HepG2 (cell line): Measurements from ENCODE around the gene SNAPIN. TPM values are rescaled to one million over a fixed set of nuclear protein-coding genes. Genes with fewer than 3 reads are reported as not detected.
A peak's percentile ranks its signal among the peaks of the same experiment; 100 is the strongest.

Experiments used
- ASH2L ChIP-seq: fragments of 300-600, 200-600 bp; sonication (generic); IDR thresholded peaks from 2 replicates; pipeline ENCODE4 v1.7.0; 2017; ENCODE audit warnings: low read depth, mild to moderate bottlenecking, moderate library complexity, mixed read lengths, low read length; ENCODE audit not compliant: insufficient read length
- CBX1 ChIP-seq: IDR thresholded peaks from one replicate; pipeline ENCODE4 v1.6.1; 2016; ENCODE audit warnings: antibody characterized with exemption, low read depth
- HOXA3 ChIP-seq: sonication (generic); formaldehyde crosslinking; IDR thresholded peaks from 2 replicates; pipeline ENCODE4 v1.5.0; 2020; ENCODE audit warnings: missing genetic modification reagents
- HOXA5 ChIP-seq: sonication (generic); formaldehyde crosslinking; IDR thresholded peaks from 2 replicates; pipeline ENCODE4 v1.4.0; 2020; ENCODE audit warnings: missing genetic modification reagents
- IRF2 ChIP-seq: IDR thresholded peaks from 2 replicates; pipeline ENCODE4 v1.6.1; 2018; ENCODE audit warnings: missing genetic modification reagents, missing compliant biosample characterization
- KDM2A ChIP-seq: sonication (generic); formaldehyde crosslinking; IDR thresholded peaks from 2 replicates; pipeline ENCODE4 v1.4.0; 2020; ENCODE audit warnings: low read depth, missing genetic modification reagents, borderline replicate concordance
- KLF11 ChIP-seq: IDR thresholded peaks from 2 replicates; pipeline ENCODE4 v1.6.1; 2016; ENCODE audit warnings: missing compliant biosample characterization
- KLF16 ChIP-seq, 2 experiments: sonication (generic) in 1 of 2; formaldehyde crosslinking in 1 of 2; IDR thresholded peaks; 2 replicates each; pipeline versions ENCODE4 v1.6.1 to v1.8.0; 2016 to 2023; ENCODE audit warnings: missing genetic modification reagents in 2 of 2, missing compliant biosample characterization in 1 of 2
- KMT2A ChIP-seq: sonication (generic); formaldehyde crosslinking; IDR thresholded peaks from 2 replicates; pipeline ENCODE4 v1.4.0; 2020; ENCODE audit warnings: missing genetic modification reagents
- KMT2B ChIP-seq: IDR thresholded peaks from 2 replicates; pipeline ENCODE4 v1.6.1; 2016; ENCODE audit warnings: missing genetic modification reagents, missing compliant biosample characterization
- MBNL3 ChIP-seq: fragments of 250-450 bp; sonication (Bioruptor Pico); conservative IDR thresholded peaks from 2 replicates; pipeline ENCODE4 v1.8.0; 2022; ENCODE audit warnings: mild to moderate bottlenecking, inconsistent platforms
- MEF2D ChIP-seq: sonication (generic); formaldehyde crosslinking; IDR thresholded peaks from 2 replicates; pipeline ENCODE4 v1.5.1; 2020; ENCODE audit warnings: mild to moderate bottlenecking, missing genetic modification reagents
- MIER3 ChIP-seq: IDR thresholded peaks from 2 replicates; pipeline ENCODE4 v1.6.1; 2016; ENCODE audit warnings: missing compliant biosample characterization, borderline replicate concordance
- NRL ChIP-seq: sonication (generic); formaldehyde crosslinking; IDR thresholded peaks from 2 replicates; pipeline ENCODE4 v1.5.0; 2020; ENCODE audit warnings: missing genetic modification reagents, mild to moderate bottlenecking, moderate library complexity, borderline replicate concordance
- PCBP2 ChIP-seq: fragments of 200-400 bp; formaldehyde crosslinking; optimal IDR thresholded peaks from 2 replicates; pipeline ENCODE3; 2018; ENCODE audit warnings: low read length, low read depth; ENCODE audit not compliant: poor library complexity, severe bottlenecking
- ZNF253 ChIP-seq: sonication (generic); formaldehyde crosslinking; IDR thresholded peaks from 2 replicates; pipeline ENCODE4 v1.8.0; 2022; ENCODE audit warnings: mild to moderate bottlenecking, missing genetic modification reagents, borderline replicate concordance
- ZNF337 ChIP-seq: sonication (generic); formaldehyde crosslinking; IDR thresholded peaks from 2 replicates; pipeline ENCODE4 v1.5.1; 2020; ENCODE audit warnings: missing genetic modification reagents, low read depth, mild to moderate bottlenecking, borderline replicate concordance
- ZNF619 ChIP-seq: sonication (generic); formaldehyde crosslinking; IDR thresholded peaks from 2 replicates; pipeline ENCODE4 v1.4.0; 2020; ENCODE audit warnings: mild to moderate bottlenecking, missing genetic modification reagents
- ZNF724P ChIP-seq: sonication (generic); formaldehyde crosslinking; IDR thresholded peaks from 2 replicates; pipeline ENCODE4 v1.8.0; 2022; ENCODE audit warnings: missing genetic modification reagents, borderline replicate concordance
- ZNF780A ChIP-seq: sonication (generic); formaldehyde crosslinking; IDR thresholded peaks from 2 replicates; pipeline ENCODE4 v1.8.0; 2022; ENCODE audit warnings: mild to moderate bottlenecking, missing genetic modification reagents, moderate library complexity
- ZNF816 ChIP-seq: sonication (generic); formaldehyde crosslinking; IDR thresholded peaks from 2 replicates; pipeline ENCODE4 v1.8.0; 2022; ENCODE audit warnings: missing genetic modification reagents, mild to moderate bottlenecking, borderline replicate concordance
- ZNF83 ChIP-seq: sonication (generic); formaldehyde crosslinking; IDR thresholded peaks from 2 replicates; pipeline ENCODE4 v1.4.0; 2020; ENCODE audit warnings: missing genetic modification reagents, mild to moderate bottlenecking, borderline replicate concordance
- polyA plus RNA-seq, 8 experiments: library from polyadenylated mRNA; depleted of rRNA in 3 of 8; stranded (reverse) in 7 of 8; unstranded in 1 of 8; fragments of >200 nt; fragmentation: Illumina TruSeq in 4 of 8; extraction: Trizol in 4 of 8; gene quantifications; 2 replicates each; pipeline versions ENCODE4 v1.2.1 to v1.2.3, GENCODE V29; 2011 to 2016; ENCODE audit warnings: low read depth in 4 of 8, missing spikeins in 1 of 8, mixed read lengths in 1 of 8; ENCODE audit not compliant: insufficient read depth in 1 of 8
- total RNA-seq, 5 experiments: library from RNA; depleted of rRNA; stranded (reverse); fragments of >200 nt; fragmentation: Illumina TruSeq; extraction: Trizol; gene quantifications; 2 replicates each; pipeline ENCODE4 v1.2.3, GENCODE V29; 2016; ENCODE audit warnings: low read depth in 1 of 5
- TF ChIP-seq, protein P1 (sequence below): sonication (generic); formaldehyde crosslinking; IDR thresholded peaks from 2 replicates; pipeline ENCODE4 v1.5.0; 2020; ENCODE audit warnings: missing genetic modification reagents
- TF ChIP-seq, protein P2 (sequence below), 2 experiments: sonication (generic) in 1 of 2; formaldehyde crosslinking in 1 of 2; IDR thresholded peaks; 2 replicates each; pipeline versions ENCODE4 v1.5.1 to v1.6.1; 2011 to 2020; ENCODE audit warnings: borderline replicate concordance in 1 of 2, low read depth in 1 of 2, low read length in 1 of 2, mild to moderate bottlenecking in 1 of 2, missing genetic modification reagents in 1 of 2, moderate library complexity in 1 of 2
- TF ChIP-seq, protein P3 (sequence below): sonication (generic); formaldehyde crosslinking; IDR thresholded peaks from 2 replicates; pipeline ENCODE4 v1.5.0; 2020; ENCODE audit warnings: missing genetic modification reagents

Gene SNAPIN
- total and polyA plus RNA-seq, 2 of the 13 experiments (the other 11 are each of a cell fraction or from before 2014, with no cell fraction given), result 23.9 to 25.7 TPM

DNA sequence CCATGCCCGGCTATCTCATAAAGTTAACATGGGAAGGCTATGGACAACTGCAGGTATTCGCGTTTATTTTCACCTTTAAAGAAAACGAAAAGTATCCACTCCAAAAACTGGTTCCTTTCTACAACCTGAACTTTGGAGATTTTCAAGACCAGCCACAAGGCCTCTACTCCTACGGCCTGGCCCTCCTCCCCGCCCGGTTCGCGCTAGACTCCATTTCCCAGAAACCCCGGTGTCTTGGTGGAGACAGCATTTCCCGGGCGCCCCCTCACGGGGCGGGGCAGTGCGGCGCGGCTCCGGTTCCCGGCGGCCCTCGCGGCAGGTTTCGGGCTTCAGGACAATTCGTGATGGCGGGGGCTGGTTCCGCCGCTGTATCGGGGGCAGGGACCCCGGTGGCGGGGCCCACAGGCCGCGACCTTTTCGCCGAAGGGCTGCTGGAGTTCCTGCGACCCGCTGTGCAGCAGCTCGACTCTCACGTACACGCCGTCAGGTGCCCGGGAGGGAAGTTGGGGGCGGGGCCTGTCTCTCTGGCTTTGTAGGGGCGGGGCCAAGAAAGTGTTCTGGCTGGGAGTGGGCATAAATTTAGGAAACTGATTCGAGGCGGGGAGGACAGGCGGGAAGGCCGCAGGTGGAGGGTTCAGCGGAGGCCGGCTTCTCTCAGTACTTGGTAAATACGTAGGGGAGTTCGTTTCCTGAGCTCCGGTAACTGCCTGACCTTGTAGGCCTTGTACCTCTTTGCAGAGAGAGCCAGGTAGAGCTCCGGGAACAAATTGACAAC lies at the start of gene SNAPIN (continued):
- TF ChIP-seq, protein P1, sequence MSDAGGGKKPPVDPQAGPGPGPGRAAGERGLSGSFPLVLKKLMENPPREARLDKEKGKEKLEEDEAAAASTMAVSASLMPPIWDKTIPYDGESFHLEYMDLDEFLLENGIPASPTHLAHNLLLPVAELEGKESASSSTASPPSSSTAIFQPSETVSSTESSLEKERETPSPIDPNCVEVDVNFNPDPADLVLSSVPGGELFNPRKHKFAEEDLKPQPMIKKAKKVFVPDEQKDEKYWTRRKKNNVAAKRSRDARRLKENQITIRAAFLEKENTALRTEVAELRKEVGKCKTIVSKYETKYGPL, result no peak
- TF ChIP-seq CBX1 (no peak), KLF16 (CRISPR knock-in tag; IDR thresholded peaks at IDR 0.05) (peak in 1 of 2 experiments; percentile 75; a peak in 2 of 4 replicates), ZNF780A (CRISPR knock-in tag) (no peak), ASH2L (peak; percentile 95), ZNF724P (CRISPR knock-in tag) (no peak), PCBP2 (no peak), KMT2B (CRISPR knock-in tag) (peak; percentile 84), KDM2A (peak; percentile 62; the same call in 1 of the 2 replicates), ZNF619 (CRISPR knock-in tag) (0 out of 2 replicates have a peak, but pooled peaks have one; percentile 18), HOXA5 (0 out of 2 replicates have a peak, but pooled peaks have one; percentile 44), ZNF253 (no peak), KLF11 (CRISPR knock-in tag) (no peak), ZNF337 (CRISPR knock-in tag) (no peak), HOXA3 (CRISPR knock-in tag) (peak; percentile 66), ZNF83 (CRISPR knock-in tag) (no peak), MBNL3 (CRISPR knock-in tag) (no peak), MEF2D (CRISPR knock-in tag) (peak; percentile 41; the same call in 1 of the 2 replicates), IRF2 (CRISPR knock-in tag) (peak; percentile 73; the same call in 1 of the 2 replicates), KMT2A (CRISPR knock-in tag) (no peak; the same call in 1 of the 2 replicates), MIER3 (CRISPR knock-in tag) (no peak; the same call in 1 of the 2 replicates), ZNF816 (CRISPR knock-in tag) (no peak), NRL (CRISPR knock-in tag) (peak; percentile 72; the same call in 1 of the 2 replicates)
- TF ChIP-seq, protein P2, sequence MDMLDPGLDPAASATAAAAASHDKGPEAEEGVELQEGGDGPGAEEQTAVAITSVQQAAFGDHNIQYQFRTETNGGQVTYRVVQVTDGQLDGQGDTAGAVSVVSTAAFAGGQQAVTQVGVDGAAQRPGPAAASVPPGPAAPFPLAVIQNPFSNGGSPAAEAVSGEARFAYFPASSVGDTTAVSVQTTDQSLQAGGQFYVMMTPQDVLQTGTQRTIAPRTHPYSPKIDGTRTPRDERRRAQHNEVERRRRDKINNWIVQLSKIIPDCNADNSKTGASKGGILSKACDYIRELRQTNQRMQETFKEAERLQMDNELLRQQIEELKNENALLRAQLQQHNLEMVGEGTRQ (IDR thresholded peaks at IDR 0.05; ENCODE audit: low read depth, low read length), result no peak
- TF ChIP-seq, protein P2 (CRISPR knock-in tag; IDR thresholded peaks at IDR 0.05; ENCODE audit: borderline replicate concordance), result no peak
- TF ChIP-seq, protein P3, sequence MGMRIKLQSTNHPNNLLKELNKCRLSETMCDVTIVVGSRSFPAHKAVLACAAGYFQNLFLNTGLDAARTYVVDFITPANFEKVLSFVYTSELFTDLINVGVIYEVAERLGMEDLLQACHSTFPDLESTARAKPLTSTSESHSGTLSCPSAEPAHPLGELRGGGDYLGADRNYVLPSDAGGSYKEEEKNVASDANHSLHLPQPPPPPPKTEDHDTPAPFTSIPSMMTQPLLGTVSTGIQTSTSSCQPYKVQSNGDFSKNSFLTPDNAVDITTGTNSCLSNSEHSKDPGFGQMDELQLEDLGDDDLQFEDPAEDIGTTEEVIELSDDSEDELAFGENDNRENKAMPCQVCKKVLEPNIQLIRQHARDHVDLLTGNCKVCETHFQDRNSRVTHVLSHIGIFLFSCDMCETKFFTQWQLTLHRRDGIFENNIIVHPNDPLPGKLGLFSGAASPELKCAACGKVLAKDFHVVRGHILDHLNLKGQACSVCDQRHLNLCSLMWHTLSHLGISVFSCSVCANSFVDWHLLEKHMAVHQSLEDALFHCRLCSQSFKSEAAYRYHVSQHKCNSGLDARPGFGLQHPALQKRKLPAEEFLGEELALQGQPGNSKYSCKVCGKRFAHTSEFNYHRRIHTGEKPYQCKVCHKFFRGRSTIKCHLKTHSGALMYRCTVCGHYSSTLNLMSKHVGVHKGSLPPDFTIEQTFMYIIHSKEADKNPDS (CRISPR knock-in tag), result peak; percentile 55; the same call in 1 of the 2 replicates
